IMR-90 (cell line): ENCODE results near the gene PRKCH. TPM values are rescaled to one million over a fixed set of nuclear protein-coding genes. Genes with fewer than 3 reads are reported as not detected.

Experiments
- ATAC-seq: fragments of 200-7000 bp; cut with Tn5 transposase; 2 replicates; pipeline ENCODE4 v1.9.1; 2020; ENCODE audit warnings: low read depth, mild to moderate bottlenecking, moderate library complexity
- BruUV-seq: library from RNA; stranded (reverse); fragments of 400-500 nt; replicated peaks from 2 replicates; lab custom pipeline; 2021; lab: Mats Ljungman, UMichigan
- CTCF ChIA-PET: fragments of 300-600 bp; formaldehyde crosslinking; extraction: SDS; loops from one replicate; lab custom pipeline; 2021; ENCODE audit warnings: antibody characterized with exemption; lab: Yijun Ruan, JAX
- POLR2A ChIA-PET: fragments of 300-600 bp; sonication (Branson Sonifier 250); formaldehyde crosslinking; loops from one replicate; lab custom pipeline; 2022; ENCODE audit warnings: antibody characterized with exemption; ENCODE audit not compliant: unreplicated experiment; lab: Charles Lee
- DNase-seq: peaks from one replicate; pipeline ENCODE4 v3.0.0; 2013
- H2AFZ ChIP-seq: replicated peaks from 2 replicates; pipeline ENCODE3; 2013; ENCODE audit warnings: low read length, mild to moderate bottlenecking; ENCODE audit not compliant: poor library complexity
- H2AK5ac ChIP-seq: 2 replicates; pipeline ENCODE4 v1.6.1; 2013; ENCODE audit warnings: low read depth, low read length, inconsistent platforms
- H2AK9ac ChIP-seq: replicated peaks from 2 replicates; pipeline ENCODE3; 2013; ENCODE audit warnings: mild to moderate bottlenecking, low read depth, low read length, moderate library complexity; ENCODE audit not compliant: poor library complexity
- H2BK120ac ChIP-seq: 2 replicates; pipeline ENCODE4 v1.6.1; 2013; ENCODE audit warnings: low read depth, low read length, inconsistent platforms
- H2BK15ac ChIP-seq: 3 replicates; pipeline ENCODE4 v1.6.1; 2013; ENCODE audit warnings: low read depth, low read length, inconsistent platforms
- H2BK20ac ChIP-seq: 2 replicates; pipeline ENCODE4 v1.6.1; 2013; ENCODE audit warnings: low read depth, mild to moderate bottlenecking, inconsistent platforms, low read length, moderate library complexity
- H2BK5ac ChIP-seq: 2 replicates; pipeline ENCODE4 v1.6.1; 2013; ENCODE audit warnings: mild to moderate bottlenecking, low read depth, low read length, inconsistent platforms; ENCODE audit not compliant: poor library complexity, severe bottlenecking
- H3K14ac ChIP-seq: replicated peaks from 2 replicates; pipeline ENCODE4 v1.6.1; 2013; ENCODE audit warnings: low read depth, low read length, inconsistent platforms
- H3K18ac ChIP-seq: 2 replicates; pipeline ENCODE4 v1.6.1; 2013; ENCODE audit warnings: low read depth, low read length, control low read depth
- H3K23ac ChIP-seq: 2 replicates; pipeline ENCODE4 v1.6.1; 2013; ENCODE audit warnings: low read depth, low read length, inconsistent platforms
- H3K27ac ChIP-seq: 2 replicates; pipeline ENCODE4 v1.5.1; 2013; ENCODE audit warnings: mild to moderate bottlenecking, control low read depth, low read length; ENCODE audit not compliant: insufficient read depth
- H3K27me3 ChIP-seq: 2 replicates; pipeline ENCODE4 v1.6.1; 2013; ENCODE audit warnings: low read length; ENCODE audit not compliant: control insufficient read depth, insufficient read depth
- H3K36me3 ChIP-seq: 2 replicates; pipeline ENCODE4 v1.6.1; 2013; ENCODE audit warnings: low read length, mixed read lengths; ENCODE audit not compliant: control insufficient read depth, insufficient read depth
- H3K4ac ChIP-seq: 2 replicates; pipeline ENCODE4 v1.6.1; 2013; ENCODE audit warnings: low read depth, low read length, inconsistent platforms
- H3K4me1 ChIP-seq: 2 replicates; pipeline ENCODE4 v1.6.1; 2013; ENCODE audit warnings: low read length, mixed read lengths; ENCODE audit not compliant: control insufficient read depth, insufficient read depth
- H3K4me2 ChIP-seq: 2 replicates; pipeline ENCODE4 v1.6.1; 2013; ENCODE audit warnings: low read depth, mild to moderate bottlenecking, control low read depth, low read length, moderate library complexity
- H3K4me3 ChIP-seq: 2 replicates; pipeline ENCODE4 v1.5.1; 2013; ENCODE audit warnings: low read depth, mild to moderate bottlenecking, control low read depth, low read length, moderate library complexity; ENCODE audit not compliant: insufficient read depth
- H3K56ac ChIP-seq: 2 replicates; pipeline ENCODE4 v1.6.1; 2013; ENCODE audit warnings: low read length, inconsistent platforms; ENCODE audit not compliant: insufficient read depth; ENCODE audit errors: extremely low read depth
- H3K79me1 ChIP-seq, 2 experiments: 2 replicates each; pipeline ENCODE4 v1.6.1; 2013; ENCODE audit warnings: low read length in 2 of 2, inconsistent platforms in 1 of 2, low read depth in 1 of 2
- H3K9ac ChIP-seq: 2 replicates; pipeline ENCODE4 v1.6.1; 2013; ENCODE audit warnings: low read depth, low read length, control low read depth
- H3K9me1 ChIP-seq: 2 replicates; pipeline ENCODE4 v1.6.1; 2013; ENCODE audit warnings: low read length, inconsistent platforms; ENCODE audit not compliant: insufficient read depth
- H3K9me3 ChIP-seq: 2 replicates; pipeline ENCODE4 v1.6.1; 2013; ENCODE audit warnings: low read length; ENCODE audit not compliant: control insufficient read depth, insufficient read depth
- H4K20me1 ChIP-seq: 2 replicates; pipeline ENCODE4 v1.6.1; 2013; ENCODE audit warnings: low read length, inconsistent platforms; ENCODE audit not compliant: insufficient read depth
- H4K5ac ChIP-seq: 2 replicates; pipeline ENCODE4 v1.6.1; 2013; ENCODE audit warnings: mild to moderate bottlenecking, low read depth, low read length, control low read depth
- H4K8ac ChIP-seq, 2 experiments: 2 replicates each; pipeline ENCODE4 v1.6.1; 2013; ENCODE audit warnings: low read depth in 2 of 2, low read length in 2 of 2, control low read depth in 1 of 2, inconsistent platforms in 1 of 2
- H4K91ac ChIP-seq: 2 replicates; pipeline ENCODE4 v1.6.1; 2013; ENCODE audit warnings: low read depth, low read length, inconsistent platforms; ENCODE audit not compliant: insufficient read depth
- BHLHE40 ChIP-seq: fragments of 150-350 bp; IDR thresholded peaks from 2 replicates; pipeline ENCODE4 v1.6.1; 2016; ENCODE audit warnings: mild to moderate bottlenecking, low read depth, low read length
- CEBPB ChIP-seq: IDR thresholded peaks from 2 replicates; pipeline ENCODE4 v1.6.1; 2012; ENCODE audit warnings: low read depth, low read length, improper control_type of control experiment
- CHD1 ChIP-seq: IDR thresholded peaks from 2 replicates; pipeline ENCODE4 v1.6.1; 2012; ENCODE audit warnings: low read depth, low read length, improper control_type of control experiment
- FOS ChIP-seq: fragments of 150-350 bp; IDR thresholded peaks from 2 replicates; pipeline ENCODE4 v1.6.1; 2016; ENCODE audit warnings: low read depth, low read length
- MAZ ChIP-seq: IDR thresholded peaks from 2 replicates; pipeline ENCODE4 v1.6.1; 2012; ENCODE audit warnings: low read depth, mild to moderate bottlenecking, low read length, improper control_type of control experiment, moderate library complexity, borderline replicate concordance
- NFE2L2 ChIP-seq: fragments of 150-350 bp; IDR thresholded peaks from 2 replicates; pipeline ENCODE4 v1.6.1; 2016; ENCODE audit warnings: low read depth, mild to moderate bottlenecking, low read length
- POLR2A ChIP-seq: IDR thresholded peaks from 2 replicates; pipeline ENCODE4 v1.6.1; 2012; ENCODE audit warnings: mild to moderate bottlenecking, low read depth, low read length
- RAD21 ChIP-seq: IDR thresholded peaks from 2 replicates; pipeline ENCODE4 v1.6.1; 2012; ENCODE audit warnings: low read length, improper control_type of control experiment
- RFX5 ChIP-seq: IDR thresholded peaks from 2 replicates; pipeline ENCODE4 v1.8.0; 2012; ENCODE audit warnings: low read depth, mild to moderate bottlenecking, low read length, moderate library complexity
- SMC3 ChIP-seq: fragments of 150-350 bp; IDR thresholded peaks from 2 replicates; pipeline ENCODE4 v1.6.1; 2016; ENCODE audit warnings: low read depth, mild to moderate bottlenecking, antibody characterized with exemption, low read length, moderate library complexity
- WGBS, 2 experiments: methylation state at CpG; one replicate each; pipeline versions ENCODE4 v1.1.5 to v1.1.7; 2013; ENCODE audit warnings: missing lambda C conversion rate in 2 of 2; ENCODE audit not compliant: insufficient read length in 1 of 2; ENCODE audit errors: extremely low coverage in 2 of 2; 5-methylcytosine and 5-hydroxymethylcytosine counted together
- dilution Hi-C: fragments of 300-500 bp; cut with HindIII; formaldehyde crosslinking; loops from one replicate; pipeline ENCODE4 v1.14.3; 2018; ENCODE audit warnings: low sequenced_read_pairs; ENCODE audit not compliant: unreplicated experiment
- in situ Hi-C: fragments of 300-500 bp; cut with MboI; formaldehyde crosslinking; loops from 3 replicates; pipeline ENCODE4 v1.14.3; 2019; ENCODE audit warnings: low sequenced_read_pairs, inconsistent platforms, mixed read lengths
- intact Hi-C: fragments of 100-400 bp; cut with micrococcal nuclease; formaldehyde crosslinking; loops from 2 replicates; pipeline ENCODE4 v1.10.0; 2022
- polyA plus RNA-seq, 3 experiments: library from polyadenylated mRNA; depleted of rRNA; stranded (reverse); fragments of >200 nt; gene quantifications; 2 replicates each; pipeline ENCODE4 v1.2.3, GENCODE V29; 2012; ENCODE audit warnings: low replicate concordance in 1 of 3
- total RNA-seq: library from RNA; depleted of rRNA; stranded (reverse); fragments of >200 nt; gene quantifications from 2 replicates; pipeline ENCODE4 v1.2.3, GENCODE V29; 2012
- TF ChIP-seq, protein P1 (sequence below): conservative IDR thresholded peaks from 2 replicates; pipeline ENCODE4 v1.5.1; 2012; ENCODE audit warnings: mild to moderate bottlenecking, low read depth, low read length, improper control_type of control experiment
- TF ChIP-seq, protein P2 (sequence below): fragments of 150-350 bp; IDR thresholded peaks from 2 replicates; pipeline ENCODE4 v1.6.1; 2017; ENCODE audit warnings: mild to moderate bottlenecking, antibody characterized with exemption, low read length, low read depth
- TF ChIP-seq, protein P3 (sequence below): fragments of 150-350 bp; IDR thresholded peaks from 2 replicates; pipeline ENCODE4 v1.6.1; 2016; ENCODE audit warnings: low read depth, mild to moderate bottlenecking, low read length, moderate library complexity, borderline replicate concordance

PRKCH gene
- total and polyA plus RNA-seq, 2 of the 4 experiments (the other 2 are of a cell fraction): 1.6 to 2.3 TPM

DNA sequence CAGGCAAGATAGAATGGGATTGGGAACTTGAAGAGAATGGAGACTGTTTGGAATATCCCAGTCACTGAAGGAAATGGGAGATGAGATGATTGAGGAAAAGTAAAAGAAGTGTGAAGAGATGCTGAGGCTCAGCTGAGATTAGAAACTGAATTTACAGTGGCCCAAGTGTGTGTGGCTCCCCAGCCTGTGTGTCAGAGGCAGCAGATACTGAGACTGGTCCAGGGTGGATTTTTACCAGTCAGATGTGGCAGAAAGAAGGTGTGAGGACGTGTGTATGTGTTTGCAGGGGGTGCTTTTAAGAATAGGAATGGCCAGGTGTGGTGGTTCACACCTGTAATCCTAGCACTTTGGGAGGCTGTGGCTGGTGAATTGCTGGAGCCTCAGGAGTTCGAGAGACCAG, 42.9 kb downstream of the PRKCH start:
- no peak overlapping the region for H3K4me2 ChIP-seq
- TF ChIP-seq RFX5 (no peak), RAD21 (no peak), CEBPB (no peak), POLR2A (no peak), NFE2L2 (no peak), CHD1 (no peak), MAZ (no peak), FOS (no peak), SMC3 (no peak), BHLHE40 (no peak)
- TF ChIP-seq, protein P1, sequence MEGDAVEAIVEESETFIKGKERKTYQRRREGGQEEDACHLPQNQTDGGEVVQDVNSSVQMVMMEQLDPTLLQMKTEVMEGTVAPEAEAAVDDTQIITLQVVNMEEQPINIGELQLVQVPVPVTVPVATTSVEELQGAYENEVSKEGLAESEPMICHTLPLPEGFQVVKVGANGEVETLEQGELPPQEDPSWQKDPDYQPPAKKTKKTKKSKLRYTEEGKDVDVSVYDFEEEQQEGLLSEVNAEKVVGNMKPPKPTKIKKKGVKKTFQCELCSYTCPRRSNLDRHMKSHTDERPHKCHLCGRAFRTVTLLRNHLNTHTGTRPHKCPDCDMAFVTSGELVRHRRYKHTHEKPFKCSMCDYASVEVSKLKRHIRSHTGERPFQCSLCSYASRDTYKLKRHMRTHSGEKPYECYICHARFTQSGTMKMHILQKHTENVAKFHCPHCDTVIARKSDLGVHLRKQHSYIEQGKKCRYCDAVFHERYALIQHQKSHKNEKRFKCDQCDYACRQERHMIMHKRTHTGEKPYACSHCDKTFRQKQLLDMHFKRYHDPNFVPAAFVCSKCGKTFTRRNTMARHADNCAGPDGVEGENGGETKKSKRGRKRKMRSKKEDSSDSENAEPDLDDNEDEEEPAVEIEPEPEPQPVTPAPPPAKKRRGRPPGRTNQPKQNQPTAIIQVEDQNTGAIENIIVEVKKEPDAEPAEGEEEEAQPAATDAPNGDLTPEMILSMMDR: no peak
- TF ChIP-seq, protein P2, sequence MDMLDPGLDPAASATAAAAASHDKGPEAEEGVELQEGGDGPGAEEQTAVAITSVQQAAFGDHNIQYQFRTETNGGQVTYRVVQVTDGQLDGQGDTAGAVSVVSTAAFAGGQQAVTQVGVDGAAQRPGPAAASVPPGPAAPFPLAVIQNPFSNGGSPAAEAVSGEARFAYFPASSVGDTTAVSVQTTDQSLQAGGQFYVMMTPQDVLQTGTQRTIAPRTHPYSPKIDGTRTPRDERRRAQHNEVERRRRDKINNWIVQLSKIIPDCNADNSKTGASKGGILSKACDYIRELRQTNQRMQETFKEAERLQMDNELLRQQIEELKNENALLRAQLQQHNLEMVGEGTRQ: no peak
- TF ChIP-seq, protein P3, sequence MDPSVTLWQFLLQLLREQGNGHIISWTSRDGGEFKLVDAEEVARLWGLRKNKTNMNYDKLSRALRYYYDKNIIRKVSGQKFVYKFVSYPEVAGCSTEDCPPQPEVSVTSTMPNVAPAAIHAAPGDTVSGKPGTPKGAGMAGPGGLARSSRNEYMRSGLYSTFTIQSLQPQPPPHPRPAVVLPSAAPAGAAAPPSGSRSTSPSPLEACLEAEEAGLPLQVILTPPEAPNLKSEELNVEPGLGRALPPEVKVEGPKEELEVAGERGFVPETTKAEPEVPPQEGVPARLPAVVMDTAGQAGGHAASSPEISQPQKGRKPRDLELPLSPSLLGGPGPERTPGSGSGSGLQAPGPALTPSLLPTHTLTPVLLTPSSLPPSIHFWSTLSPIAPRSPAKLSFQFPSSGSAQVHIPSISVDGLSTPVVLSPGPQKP: no peak
- ChIA-PET POLR2A (no interaction called here), CTCF (no interaction called here)
- BruUV-seq: no TSS peak
- no peaks in the 10 kb centered on the region for H3K79me1 ChIP-seq
- H3K23ac ChIP-seq: no peak overlapping the region
- H2BK15ac ChIP-seq: no peak overlapping the region
- no peak overlapping the region for H3K14ac ChIP-seq
- H2BK5ac ChIP-seq: no peak overlapping the region
- dilution Hi-C loops: no loop called here
- H3K4ac ChIP-seq: no peak overlapping the region
- no peak overlapping the region for H2BK120ac ChIP-seq
- H3K27me3 ChIP-seq: peaks cover 13% of the 10 kb centered on the region
- WGBS, 2 experiments: no CpG with 5 or more reads among the region's 2 CpGs
- H4K91ac ChIP-seq: no peak overlapping the region
- no peak overlapping the region for H4K5ac ChIP-seq
- no peak overlapping the region for H3K4me3 ChIP-seq
- H3K9me1 ChIP-seq: no peaks in the 10 kb centered on the region
- no peak overlapping the region for H3K18ac ChIP-seq
- no peak overlapping the region for H2AFZ ChIP-seq
- no peak overlapping the region for H2AK5ac ChIP-seq
- H3K56ac ChIP-seq: no peak overlapping the region
- H4K20me1 ChIP-seq: no peaks in the 10 kb centered on the region
- H4K8ac ChIP-seq: no peak overlapping the region
- no peak overlapping the region for H2BK20ac ChIP-seq
- intact Hi-C loops: no loop called here
- H3K9me3 ChIP-seq: no peaks in the 10 kb centered on the region
- H2AK9ac ChIP-seq: no peak overlapping the region
- no peaks in the 10 kb centered on the region for H3K36me3 ChIP-seq
- no peak for ATAC-seq
- in situ Hi-C loops: no loop called here
- H3K4me1 ChIP-seq: peaks cover 1% of the 10 kb centered on the region; the same call in 1 of the 2 replicates
- no peak for DNase-seq
- H3K9ac ChIP-seq: no peak overlapping the region
- no peak overlapping the region for H3K27ac ChIP-seq
